Activated B cell treated with CpG ODN at 0.5 μM for 24 hours (primary cell): ENCODE results near the gene LHX5. TPM values are rescaled to one million over a fixed set of nuclear protein-coding genes. Genes with fewer than 3 reads are reported as not detected.

Experiments used
- ATAC-seq: fragments of 200-7000 bp; cut with Tn5 transposase; one replicate; pipeline ENCODE4 v1.10.0; 2021; ENCODE audit warnings: low read depth, mild to moderate bottlenecking, moderate library complexity
- CTCF ChIA-PET: fragments of 350-600 bp; sonication (Branson Sonifier 250); formaldehyde crosslinking; loops from one replicate; lab custom pipeline; 2021; ENCODE audit warnings: antibody characterized with exemption; lab: Charles Lee
- POLR2A ChIA-PET: fragments of 350-600 bp; sonication (Branson Sonifier 250); formaldehyde crosslinking; loops from one replicate; lab custom pipeline; 2021; ENCODE audit warnings: antibody characterized with exemption; lab: Charles Lee
- DNase-seq: peaks from one replicate; pipeline ENCODE4 v3.0.0; 2022
- H3K27ac Mint-ChIP-seq: one replicate; pipeline ENCODE4 v1.8.0; 2020; ENCODE audit warnings: mixed read lengths
- H3K27me3 Mint-ChIP-seq: one replicate; pipeline ENCODE4 v1.8.0; 2021; ENCODE audit warnings: mixed read lengths
- H3K36me3 Mint-ChIP-seq: one replicate; pipeline ENCODE4 v1.8.0; 2021; ENCODE audit warnings: low read depth, mixed read lengths
- H3K4me1 Mint-ChIP-seq: one replicate; pipeline ENCODE4 v1.8.0; 2021; ENCODE audit warnings: mixed read lengths
- H3K4me3 Mint-ChIP-seq: one replicate; pipeline ENCODE4 v1.8.0; 2020; ENCODE audit warnings: mild to moderate bottlenecking, mixed read lengths
- H3K9me3 Mint-ChIP-seq: one replicate; pipeline ENCODE4 v1.8.0; 2020; ENCODE audit warnings: mixed read lengths
- CTCF ChIP-seq: fragments of 200-600 bp; IDR thresholded peaks from one replicate; pipeline ENCODE4 v1.8.0; 2022; ENCODE audit warnings: antibody characterized with exemption, mild to moderate bottlenecking
- intact Hi-C: fragments of 100-400 bp; cut with micrococcal nuclease; formaldehyde crosslinking; loops from one replicate; pipeline ENCODE4 v1.15.1; 2024
- total RNA-seq: library from RNA; stranded (reverse); gene quantifications from 2 replicates; pipeline ENCODE4 v1.2.3, GENCODE V29; 2022

LHX5 gene
- total RNA-seq, 1 donor from 2014 or later = not detected

- no peak overlapping the region for H3K27ac Mint-ChIP-seq
- DNase-seq (no peak), ATAC-seq (no peak)
- TF ChIP-seq CTCF = no peak
- H3K4me3 Mint-ChIP-seq = no peak overlapping the region
- intact Hi-C loops = no loop called here
- peaks cover 14% of the 10 kb centered on the region for H3K4me1 Mint-ChIP-seq
- no peaks in the 10 kb centered on the region for H3K36me3 Mint-ChIP-seq
- peaks cover 76% of the 10 kb centered on the region for H3K27me3 Mint-ChIP-seq
- CTCF ChIA-PET = no interaction called here
- H3K9me3 Mint-ChIP-seq = no peaks in the 10 kb centered on the region
- POLR2A ChIA-PET = no interaction called here
Measured at GRCh38 chr12:113477842-113478215, 6.2 kb upstream of the LHX5 start.

- Mint-ChIP-seq H3K27me3 (peaks cover 76% of the 10 kb centered on the region), H3K36me3 (no peaks in the 10 kb centered on the region), H3K27ac (no peak overlapping the region), H3K4me1 (peaks cover 14% of the 10 kb centered on the region), H3K4me3 (no peak overlapping the region), H3K9me3 (no peaks in the 10 kb centered on the region)
- POLR2A ChIA-PET = no interaction called here
- intact Hi-C loops = no loop called here
- ATAC-seq (no peak), DNase-seq (no peak)
- CTCF ChIA-PET = no interaction called here
- no peak for TF ChIP-seq CTCF
Measured at GRCh38 chr12:113477171-113477841, 5.6 kb upstream of the LHX5 start.

- H3K27ac Mint-ChIP-seq = no peak overlapping the region
- TF ChIP-seq CTCF = no peak
- ChIA-PET POLR2A (no interaction called here), CTCF (no interaction called here)
- H3K36me3 Mint-ChIP-seq = no peaks in the 10 kb centered on the region
- no peak overlapping the region for H3K4me3 Mint-ChIP-seq
- H3K9me3 Mint-ChIP-seq = no peaks in the 10 kb centered on the region
- peaks cover 14% of the 10 kb centered on the region for H3K4me1 Mint-ChIP-seq
- DNase-seq = no peak
- intact Hi-C loops = no loop called here
- peaks cover 76% of the 10 kb centered on the region for H3K27me3 Mint-ChIP-seq
- no peak for ATAC-seq
Measured at GRCh38 chr12:113476176-113476986, 4.7 kb upstream of the LHX5 start.

GRCh38 chr12:113475451-113476175 is 3.9 kb upstream of the LHX5 start:
- intact Hi-C loops = no loop called here
- no peak for TF ChIP-seq CTCF
- no peak for DNase-seq
- Mint-ChIP-seq H3K4me1 (peaks cover 14% of the 10 kb centered on the region), H3K27ac (no peak overlapping the region), H3K27me3 (peaks cover 78% of the 10 kb centered on the region), H3K4me3 (no peak overlapping the region), H3K9me3 (no peaks in the 10 kb centered on the region), H3K36me3 (no peaks in the 10 kb centered on the region)
- POLR2A ChIA-PET = no interaction called here
- no peak for ATAC-seq
- CTCF ChIA-PET = no interaction called here
